ENCODE data around the gene ACSL5. TPM values are rescaled to one million over a fixed set of nuclear protein-coding genes. Genes with fewer than 3 reads are reported as not detected.
"Not testable (repeated sequence)": the region's sequence is repeated elsewhere in the genome, so short reads cannot be mapped to it uniquely, and the experiment has no call there.

Gene ACSL5
- total RNA-seq, 2 donors from 2014 or later = 14.5 to 19.7 TPM

GRCh38 chr10:112366992-112367391 is 6.9 kb upstream of the ACSL5 start:
- Histone ChIP-seq H3K27me3 (replicated peaks; ENCODE audit: insufficient read depth) (no peaks in the 10 kb centered on the region), H3K9me3 (no peaks in the 10 kb centered on the region), H3K4me1 (replicated peaks) (peaks cover 6% of the 10 kb centered on the region), H3K4me3 (no peak overlapping the region), H3K36me3 (no peaks in the 10 kb centered on the region), H3K27ac (no peak overlapping the region)
- TF ChIP-seq POLR2AphosphoS5 (IDR thresholded peaks at IDR 0.05) = no peak
- no peak for TF ChIP-seq CTCF (IDR thresholded peaks at IDR 0.05)
- TF ChIP-seq POLR2A (IDR thresholded peaks at IDR 0.05) = no peak
- no peak for DNase-seq (ENCODE audit: low spot score)
- intact Hi-C loops (cut with DNase I) = no loop called here
- 86% methylated on average over 3 of the region's 3 CpGs for WGBS

- WGBS = 97% methylated on average over 4 of the region's 4 CpGs
- H3K36me3 ChIP-seq = no peaks in the 10 kb centered on the region
- intact Hi-C loops (cut with DNase I) = no loop called here
- no peak overlapping the region for H3K27ac ChIP-seq
- DNase-seq (ENCODE audit: low spot score) = no peak
- H3K9me3 ChIP-seq = no peaks in the 10 kb centered on the region
- H3K27me3 ChIP-seq (replicated peaks; ENCODE audit: insufficient read depth) = no peaks in the 10 kb centered on the region
- no peak for TF ChIP-seq POLR2AphosphoS5 (IDR thresholded peaks at IDR 0.05)
- TF ChIP-seq CTCF (IDR thresholded peaks at IDR 0.05) = no peak
- no peak for TF ChIP-seq POLR2A (IDR thresholded peaks at IDR 0.05)
- H3K4me1 ChIP-seq (replicated peaks) = peaks cover 6% of the 10 kb centered on the region
- no peak overlapping the region for H3K4me3 ChIP-seq
These were observed 6.4 kb upstream of the ACSL5 start for GRCh38 chr10:112367516-112367915.

- H3K36me3 ChIP-seq = no peaks in the 10 kb centered on the region
- no peak for TF ChIP-seq POLR2AphosphoS5 (IDR thresholded peaks at IDR 0.05)
- TF ChIP-seq CTCF (IDR thresholded peaks at IDR 0.05) = no peak
- TF ChIP-seq POLR2A (IDR thresholded peaks at IDR 0.05) = no peak
- WGBS = 93% methylated on average over 40 of the region's 40 CpGs
These were observed 4.2 kb upstream of the ACSL5 start for GRCh38 chr10:112369495-112370423.

GRCh38 chr10:112370424-112370819 is 3.5 kb upstream of the ACSL5 start:
- TF ChIP-seq POLR2A (IDR thresholded peaks at IDR 0.05) (no peak), CTCF (IDR thresholded peaks at IDR 0.05) (no peak)
- DNase-seq (ENCODE audit: low spot score) = no peak
- H3K27ac ChIP-seq = no peak overlapping the region
- 97% methylated on average over 14 of the region's 15 CpGs for WGBS
- no peaks in the 10 kb centered on the region for H3K9me3 ChIP-seq
- H3K27me3 ChIP-seq (replicated peaks; ENCODE audit: insufficient read depth) = no peaks in the 10 kb centered on the region
- H3K4me3 ChIP-seq = no peak overlapping the region
- intact Hi-C loops (cut with DNase I) = no loop called here
- H3K36me3 ChIP-seq = no peaks in the 10 kb centered on the region
- H3K4me1 ChIP-seq (replicated peaks) = no peaks in the 10 kb centered on the region

More at GRCh38 chr10:112369495-112370423, 4.2 kb upstream of the ACSL5 start:
- intact Hi-C loops (cut with DNase I) = no loop called here
- Histone ChIP-seq H3K4me3 (no peak overlapping the region), H3K4me1 (replicated peaks) (no peaks in the 10 kb centered on the region), H3K27me3 (replicated peaks; ENCODE audit: insufficient read depth) (no peaks in the 10 kb centered on the region), H3K9me3 (no peaks in the 10 kb centered on the region), H3K27ac (no peak overlapping the region)
- no peak for DNase-seq (ENCODE audit: low spot score)

GRCh38 chr10:112371326-112371725 is 2.6 kb upstream of the ACSL5 start:
- H3K27me3 ChIP-seq (replicated peaks; ENCODE audit: insufficient read depth); H3K9me3 ChIP-seq; H3K27ac ChIP-seq; H3K4me1 ChIP-seq (replicated peaks); H3K4me3 ChIP-seq; DNase-seq (ENCODE audit: low spot score); H3K36me3 ChIP-seq; intact Hi-C loops (cut with DNase I): not testable (repeated sequence)
- 94% methylated on average over 13 of the region's 13 CpGs for WGBS

GRCh38 chr10:112372182-112372810 is 1.6 kb upstream of the ACSL5 start:
- H3K27ac ChIP-seq; H3K9me3 ChIP-seq; DNase-seq (ENCODE audit: low spot score); intact Hi-C loops (cut with DNase I); H3K36me3 ChIP-seq; H3K4me3 ChIP-seq; H3K4me1 ChIP-seq (replicated peaks); H3K27me3 ChIP-seq (replicated peaks; ENCODE audit: insufficient read depth): not testable (repeated sequence)
- 90% methylated on average over 11 of the region's 11 CpGs for WGBS

Data from prostate gland (tissue), 2 donors.